Ectodermal cell (in vitro differentiated cells): ENCODE data around the gene STAP2.

ENCODE experiments used
- H3K27ac ChIP-seq: 2 replicates; pipeline ENCODE4 v1.7.0; 2013; ENCODE audit warnings: mild to moderate bottlenecking, low read depth, low read length; ENCODE audit not compliant: insufficient read depth, poor library complexity, severe bottlenecking
- H3K27me3 ChIP-seq: 2 replicates; pipeline ENCODE4 v1.7.0; 2013; ENCODE audit warnings: mild to moderate bottlenecking, low read length; ENCODE audit not compliant: insufficient read depth, control insufficient read depth, poor library complexity, severe bottlenecking
- H3K36me3 ChIP-seq: one replicate; pipeline ENCODE4 v1.7.0; 2013; ENCODE audit warnings: low read length; ENCODE audit not compliant: control insufficient read depth, insufficient read depth
- H3K4me1 ChIP-seq: one replicate; pipeline ENCODE4 v1.7.0; 2013; ENCODE audit warnings: low read length; ENCODE audit not compliant: control insufficient read depth, insufficient read depth
- H3K4me3 ChIP-seq: 2 replicates; pipeline ENCODE4 v1.7.0; 2013; ENCODE audit warnings: low read depth, low read length, control low read depth; ENCODE audit not compliant: insufficient read depth
- H3K9me3 ChIP-seq: 2 replicates; pipeline ENCODE4 v1.7.0; 2013; ENCODE audit warnings: mild to moderate bottlenecking, low read length, moderate library complexity; ENCODE audit not compliant: control insufficient read depth
- WGBS, 2 experiments: methylation state at CpG; one replicate each; pipeline ENCODE4 v1.1.7; 2013; ENCODE audit warnings: missing lambda C conversion rate in 2 of 2; 5-methylcytosine and 5-hydroxymethylcytosine counted together

Gene STAP2

GRCh38 chr19:4376028-4376670 lies 37.5 kb upstream of the STAP2 start:
- 85% methylated on average over 16 of the region's 16 CpGs for WGBS, 2 experiments
- H3K4me3 ChIP-seq = no peak overlapping the region
- peaks cover 38% of the 10 kb centered on the region for H3K4me1 ChIP-seq
- no peaks in the 10 kb centered on the region for H3K27me3 ChIP-seq
- no peaks in the 10 kb centered on the region for H3K9me3 ChIP-seq
- no peaks in the 10 kb centered on the region for H3K36me3 ChIP-seq
- H3K27ac ChIP-seq = no peak overlapping the region

- 75 to 76% methylated on average over 16 of the region's 16 CpGs for WGBS, 2 experiments
- H3K4me3 ChIP-seq = no peak overlapping the region
These were observed 36.8 kb upstream of the STAP2 start for GRCh38 chr19:4375164-4376027.

DNA sequence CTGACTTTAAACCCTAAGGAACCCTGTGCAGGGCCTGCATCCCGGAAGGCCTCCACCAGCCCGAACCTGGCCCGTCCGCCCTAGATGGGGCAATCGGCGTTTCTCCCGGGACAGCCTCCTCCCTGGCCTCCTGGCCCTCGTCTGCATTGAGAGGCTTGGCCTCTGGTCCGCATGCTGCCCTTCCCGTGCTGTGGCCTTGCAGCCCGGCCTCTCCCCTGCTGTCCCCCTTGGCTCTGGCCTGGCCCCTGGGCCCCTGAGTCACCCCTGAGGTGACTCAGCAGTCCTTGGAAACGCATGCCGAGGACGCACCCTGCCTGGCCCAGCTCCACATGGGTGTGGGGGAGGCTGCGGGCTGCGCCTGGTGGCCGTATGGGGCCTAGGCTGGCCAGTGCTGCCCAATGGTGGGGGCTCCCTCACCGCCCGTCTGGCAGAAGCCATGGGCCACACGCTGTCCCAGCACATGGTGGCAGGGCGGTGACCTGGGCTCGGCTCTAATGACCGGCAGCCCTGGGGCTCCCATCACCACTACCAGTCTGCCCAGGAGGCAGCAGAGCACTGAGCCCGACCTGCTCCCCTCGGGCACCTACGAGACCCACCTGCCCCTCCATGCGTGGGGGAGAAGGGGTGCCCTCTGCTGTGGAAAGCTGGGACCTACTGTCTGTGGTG lies 36.0 kb upstream of the STAP2 start:
- peaks cover 45% of the 10 kb centered on the region for H3K4me1 ChIP-seq
- H3K27me3 ChIP-seq = no peaks in the 10 kb centered on the region
- no peaks in the 10 kb centered on the region for H3K9me3 ChIP-seq
- WGBS, 2 experiments = 91% methylated on average over 27 of the region's 27 CpGs
- H3K4me3 ChIP-seq = no peak overlapping the region
- H3K27ac ChIP-seq = peak overlapping the region; percentile 8
- no peaks in the 10 kb centered on the region for H3K36me3 ChIP-seq

More at GRCh38 chr19:4375164-4376027, 36.8 kb upstream of the STAP2 start:
- Histone ChIP-seq H3K4me1 (peaks cover 38% of the 10 kb centered on the region), H3K36me3 (no peaks in the 10 kb centered on the region), H3K27me3 (no peaks in the 10 kb centered on the region), H3K9me3 (no peaks in the 10 kb centered on the region), H3K27ac (peak overlapping the region; percentile 8)

- WGBS, 2 experiments = 93 to 95% methylated on average over 25 of the region's 25 CpGs
- Histone ChIP-seq H3K9me3 (no peaks in the 10 kb centered on the region), H3K27ac (no peak overlapping the region), H3K27me3 (no peaks in the 10 kb centered on the region), H3K4me3 (no peak overlapping the region), H3K36me3 (no peaks in the 10 kb centered on the region), H3K4me1 (peaks cover 53% of the 10 kb centered on the region)
These were observed 35.2 kb upstream of the STAP2 start for GRCh38 chr19:4373601-4374497.

DNA sequence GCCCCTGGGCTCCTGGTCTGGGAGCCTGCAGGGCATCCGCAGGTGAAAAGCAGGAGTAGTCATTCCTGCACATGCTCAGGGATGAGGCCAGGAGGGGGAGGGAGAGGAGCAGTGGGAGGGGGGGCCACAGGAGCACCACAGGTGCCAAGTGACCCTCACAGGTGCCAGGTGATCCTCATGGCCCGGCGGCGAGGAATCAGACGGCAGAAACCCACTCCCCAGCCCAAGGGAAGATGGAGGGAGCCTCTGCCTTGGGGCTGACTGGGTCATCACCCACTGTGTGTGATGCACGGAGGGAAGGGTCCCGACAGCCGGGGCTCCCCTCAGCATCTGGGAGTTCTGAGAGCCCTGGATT lies 34.4 kb upstream of the STAP2 start:
- WGBS, 2 experiments = 94% methylated on average over 8 of the region's 8 CpGs
- Histone ChIP-seq H3K36me3 (no peaks in the 10 kb centered on the region), H3K4me1 (peaks cover 59% of the 10 kb centered on the region), H3K27ac (no peak overlapping the region), H3K4me3 (no peak overlapping the region), H3K27me3 (no peaks in the 10 kb centered on the region), H3K9me3 (no peaks in the 10 kb centered on the region)

DNA sequence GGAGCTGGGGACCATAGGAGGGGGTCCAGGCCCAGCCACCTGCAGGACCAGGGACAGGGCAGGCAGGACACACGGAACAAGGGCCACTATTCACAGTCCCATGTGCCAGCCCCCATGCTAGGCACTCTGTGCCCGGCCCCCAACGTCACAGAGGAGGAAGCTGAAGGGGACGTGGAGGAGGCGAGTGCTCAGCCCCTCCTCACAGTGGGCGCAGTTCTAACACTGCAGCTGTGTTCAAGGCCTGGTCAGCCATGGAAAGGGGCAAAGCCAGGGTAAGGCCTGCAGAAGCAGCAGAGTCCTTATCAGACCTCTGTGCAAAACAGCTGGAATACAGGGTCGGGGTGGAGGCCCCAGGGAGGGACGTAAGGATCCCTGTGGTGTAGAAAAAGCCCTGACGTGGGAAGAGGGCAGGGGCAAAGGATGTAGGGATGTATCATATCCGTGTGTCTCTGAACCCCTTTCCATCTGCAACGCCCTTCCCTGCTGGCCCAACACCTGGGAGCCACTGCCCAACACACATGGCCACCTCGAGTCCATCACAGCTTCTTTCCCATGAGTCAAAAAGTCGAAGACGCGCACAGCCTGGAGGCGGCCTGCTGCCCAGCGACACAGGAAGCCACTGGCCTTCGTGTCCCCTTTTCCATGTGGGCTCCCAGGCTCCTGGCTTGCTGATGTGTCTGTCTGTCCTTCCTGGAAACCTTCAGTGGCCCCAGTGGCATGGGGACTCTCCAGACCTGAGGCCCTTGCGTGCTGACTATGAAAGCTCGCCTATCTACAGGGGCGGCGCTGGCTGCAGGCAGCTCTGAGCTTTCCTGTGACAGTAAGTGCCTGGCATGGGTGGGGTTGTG lies 33.8 kb upstream of the STAP2 start:
- H3K4me1 ChIP-seq = peaks cover 54% of the 10 kb centered on the region
- no peak overlapping the region for H3K4me3 ChIP-seq
- no peak overlapping the region for H3K27ac ChIP-seq
- H3K27me3 ChIP-seq = no peaks in the 10 kb centered on the region
- WGBS, 2 experiments = 93 to 94% methylated on average over 22 of the region's 22 CpGs
- H3K36me3 ChIP-seq = no peaks in the 10 kb centered on the region
- H3K9me3 ChIP-seq = no peaks in the 10 kb centered on the region

GRCh38 chr19:4371247-4372164 lies 32.9 kb upstream of the STAP2 start:
- no peaks in the 10 kb centered on the region for H3K27me3 ChIP-seq
- 86 to 88% methylated on average over 31 of the region's 31 CpGs for whole genome bisulfite sequencing, 2 experiments
- H3K4me1 ChIP-seq = peaks cover 45% of the 10 kb centered on the region
- no peak overlapping the region for H3K27ac ChIP-seq
- H3K4me3 ChIP-seq = no peak overlapping the region
- H3K9me3 ChIP-seq = no peaks in the 10 kb centered on the region
- H3K36me3 ChIP-seq = no peaks in the 10 kb centered on the region

GRCh38 chr19:4370418-4371041 lies 31.9 kb upstream of the STAP2 start:
- no peak overlapping the region for H3K27ac ChIP-seq
- no peaks in the 10 kb centered on the region for H3K9me3 ChIP-seq
- WGBS, 2 experiments = 90 to 93% methylated on average over 15 of the region's 15 CpGs
- H3K4me3 ChIP-seq = no peak overlapping the region
- H3K36me3 ChIP-seq = no peaks in the 10 kb centered on the region
- H3K27me3 ChIP-seq = no peaks in the 10 kb centered on the region
- peaks cover 35% of the 10 kb centered on the region for H3K4me1 ChIP-seq
